Esophagus mucosa (tissue), 1 donor: ENCODE data around the gene DPCD. TPM values are rescaled to one million over a fixed set of nuclear protein-coding genes. Genes with fewer than 3 reads are reported as not detected.

ENCODE experiments used
- ATAC-seq: fragments of 200-7000 bp; cut with Tn5 transposase; one replicate; pipeline ENCODE4 v1.9.1; 2020
- total RNA-seq: library from RNA; stranded (reverse); gene quantifications from one replicate; pipeline ENCODE4 v1.2.4, GENCODE V29; 2023
- donor health status: DM: yes; HTN: yes; CAD: no.

Gene DPCD
- total RNA-seq, 1 donor from 2014 or later = 19.0 TPM

DNA sequence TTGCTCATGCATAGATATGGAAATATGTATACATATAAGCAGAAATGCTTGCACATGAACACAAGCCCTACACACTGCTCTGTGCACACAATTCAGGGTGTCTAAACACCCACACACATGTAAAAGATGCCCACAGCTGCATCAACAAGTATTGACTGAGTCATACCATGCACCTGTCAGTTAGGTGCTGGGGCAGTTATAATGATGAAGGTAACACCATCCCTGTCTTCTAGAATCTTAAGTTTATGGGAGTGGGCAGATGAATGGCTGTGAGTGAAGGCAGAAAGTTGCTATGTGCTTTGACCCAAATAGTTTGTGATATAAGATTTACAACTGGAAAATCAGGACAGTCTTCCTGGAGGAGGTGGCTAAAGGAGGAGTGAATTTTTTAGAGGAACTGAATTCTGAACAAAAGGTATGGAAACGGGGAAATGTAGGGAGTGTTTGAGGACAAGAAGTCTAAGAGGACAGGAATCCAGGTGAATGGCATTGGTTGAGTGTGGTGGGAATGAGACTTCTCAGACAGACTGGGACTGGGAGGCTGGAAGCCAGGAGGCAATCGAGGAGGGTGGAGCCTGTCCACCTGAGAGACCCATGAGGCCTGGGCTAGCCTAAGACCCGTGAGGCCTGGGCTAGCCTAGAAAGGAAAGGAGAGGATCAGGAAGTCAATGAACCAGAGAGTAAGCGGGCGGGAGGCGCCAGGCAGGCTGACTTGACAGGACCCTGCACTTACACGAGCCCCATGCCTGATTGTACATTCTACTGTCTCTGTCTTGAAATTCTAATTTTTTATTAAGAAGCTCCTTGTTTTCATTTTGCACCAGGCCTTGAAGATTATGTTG, 20.7 kb upstream of the DPCD start:
- ATAC-seq = no peak

- no peak for ATAC-seq
These were observed 19.9 kb upstream of the DPCD start for GRCh38 chr10:101568054-101568745.

- no peak for ATAC-seq
These were observed 18.8 kb upstream of the DPCD start for GRCh38 chr10:101569323-101569621.

DNA sequence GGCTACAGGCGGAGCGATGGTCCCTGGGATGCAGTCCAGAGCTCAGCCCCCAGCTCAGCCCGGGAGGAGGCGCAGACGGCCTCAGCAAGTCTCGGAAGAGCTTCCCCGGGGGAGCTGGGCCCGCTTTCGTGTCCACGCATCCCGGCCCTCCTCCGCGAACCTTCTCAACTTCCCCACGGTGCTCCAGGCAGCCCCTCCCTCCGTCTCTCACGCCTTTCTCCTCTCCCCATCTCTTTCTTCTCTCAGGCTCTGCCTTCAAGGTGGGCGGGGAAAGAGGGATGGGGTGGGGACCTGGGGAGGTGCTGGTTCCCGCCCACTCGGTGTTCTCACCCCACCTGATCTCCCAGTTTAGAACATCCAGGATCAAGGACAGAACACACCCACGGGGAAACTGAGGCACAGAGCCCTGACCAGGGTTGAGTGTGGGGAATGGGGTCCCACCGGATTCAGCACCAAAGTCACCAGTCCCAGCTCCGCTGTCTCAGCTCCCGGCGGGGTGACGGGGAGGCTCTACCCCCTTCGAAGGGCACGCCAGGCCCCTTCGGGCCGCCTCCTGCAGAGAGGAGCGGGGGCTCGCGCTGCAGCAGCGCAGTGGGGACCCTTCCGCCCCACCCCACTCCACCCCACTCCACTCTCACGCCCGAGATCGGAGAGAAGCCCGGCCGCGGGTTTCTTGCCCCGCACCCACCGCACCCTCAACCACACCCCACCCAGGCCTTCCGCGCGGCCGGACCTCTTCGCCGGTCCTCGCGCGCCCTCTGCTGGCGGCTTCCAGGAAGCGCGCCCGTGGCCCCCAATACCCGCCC, 18.3 kb upstream of the DPCD start:
- ATAC-seq = peak; percentile 87

GRCh38 chr10:101570428-101571270, 17.5 kb upstream of the DPCD start:
- ATAC-seq = no peak

- ATAC-seq = no peak
These were observed 16.7 kb upstream of the DPCD start for GRCh38 chr10:101571271-101571925.

GRCh38 chr10:101572126-101572525, 16.0 kb upstream of the DPCD start:
- no peak for ATAC-seq

DNA sequence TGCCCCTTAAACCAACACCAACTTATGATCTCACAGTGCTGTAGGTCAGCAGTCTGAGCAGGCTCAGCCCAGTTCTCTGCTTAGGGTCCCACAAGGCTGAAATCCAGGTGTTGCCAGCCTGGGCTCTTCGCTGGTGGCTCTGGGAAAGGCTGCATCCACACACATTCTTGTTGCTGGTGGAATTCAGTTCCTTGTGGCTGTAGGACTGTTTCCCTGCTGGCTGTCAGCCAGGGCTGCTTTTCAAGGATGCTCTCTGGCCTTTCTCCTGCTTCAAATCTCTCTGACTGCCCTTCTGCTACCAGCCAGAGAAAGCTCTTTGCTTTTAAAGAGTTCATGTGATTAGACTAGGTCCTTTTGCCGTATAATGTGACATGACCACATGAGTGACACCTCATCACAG, 15.3 kb upstream of the DPCD start:
- ATAC-seq = no peak

GRCh38 chr10:101573885-101574753, 14.0 kb upstream of the DPCD start:
- ATAC-seq = no peak

- ATAC-seq = no peak
These were observed 13.0 kb upstream of the DPCD start for GRCh38 chr10:101575091-101575490.

DNA sequence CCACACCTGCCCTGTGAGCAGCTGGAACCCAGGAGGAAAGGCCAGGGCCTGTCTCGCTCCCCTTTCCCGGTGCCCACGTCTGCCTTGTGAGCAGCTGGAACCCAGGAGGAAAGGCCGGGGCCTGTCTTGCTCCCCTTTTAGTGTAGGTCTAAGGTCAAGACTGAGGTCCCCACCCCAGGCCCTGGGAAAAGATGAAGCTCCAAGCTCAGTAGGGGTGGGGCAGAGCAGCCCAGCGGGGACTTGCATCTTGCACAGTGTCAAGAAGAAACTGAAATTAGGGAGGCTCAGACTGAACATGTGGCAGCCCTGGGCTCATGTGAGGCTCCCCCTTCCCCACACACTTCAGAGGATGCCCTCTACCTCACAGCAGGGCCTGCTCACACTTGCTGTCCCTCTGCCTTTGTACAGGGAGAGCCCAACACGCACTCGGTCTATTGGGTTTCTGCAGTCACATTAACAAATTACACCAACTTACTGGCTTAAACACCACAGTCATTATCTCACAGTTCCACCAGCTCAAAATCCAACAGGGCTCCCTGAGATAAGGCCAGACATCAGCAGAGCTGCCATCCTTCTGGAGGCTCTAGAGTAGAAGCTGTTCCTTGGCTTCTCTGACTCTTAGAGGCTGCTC, 12.4 kb upstream of the DPCD start:
- no peak for ATAC-seq

DNA sequence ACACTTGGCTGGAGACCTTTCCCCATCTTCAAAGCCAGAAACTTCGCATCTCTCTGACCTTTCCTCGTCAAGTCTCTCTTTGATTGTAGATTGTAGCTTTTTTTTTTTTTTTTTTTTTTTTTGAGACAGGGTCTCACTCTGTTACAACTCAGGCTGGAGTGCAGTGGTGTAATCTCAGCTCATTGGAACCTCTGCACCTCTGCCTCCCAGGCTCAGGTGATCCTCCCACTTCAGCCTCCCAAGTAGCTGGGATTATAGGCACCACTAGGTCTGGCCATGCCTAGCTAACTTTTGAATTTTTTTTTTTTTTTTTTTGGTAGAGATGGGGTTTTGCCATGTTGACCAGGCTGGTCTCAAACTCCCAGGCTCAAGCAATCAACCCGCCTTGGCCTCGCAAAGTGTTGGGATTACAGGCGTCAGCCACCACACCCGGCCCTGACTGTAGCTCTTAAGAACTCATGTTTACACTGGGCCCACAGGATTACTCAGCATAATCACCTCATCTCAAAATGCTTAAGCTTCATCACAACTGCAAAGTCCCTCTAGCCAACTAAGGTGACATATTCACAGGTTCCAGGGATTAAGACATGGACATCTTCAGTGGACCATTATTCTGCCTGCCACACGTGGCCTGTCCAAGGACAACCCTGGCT, 11.8 kb upstream of the DPCD start:
- ATAC-seq = peak; percentile 34

GRCh38 chr10:101577121-101577871, 10.8 kb upstream of the DPCD start:
- no peak for ATAC-seq

- no peak for ATAC-seq
These were observed 9.9 kb upstream of the DPCD start for GRCh38 chr10:101578192-101578591.

- no peak for ATAC-seq
These were observed 9.2 kb upstream of the DPCD start for GRCh38 chr10:101578803-101579515.

DNA sequence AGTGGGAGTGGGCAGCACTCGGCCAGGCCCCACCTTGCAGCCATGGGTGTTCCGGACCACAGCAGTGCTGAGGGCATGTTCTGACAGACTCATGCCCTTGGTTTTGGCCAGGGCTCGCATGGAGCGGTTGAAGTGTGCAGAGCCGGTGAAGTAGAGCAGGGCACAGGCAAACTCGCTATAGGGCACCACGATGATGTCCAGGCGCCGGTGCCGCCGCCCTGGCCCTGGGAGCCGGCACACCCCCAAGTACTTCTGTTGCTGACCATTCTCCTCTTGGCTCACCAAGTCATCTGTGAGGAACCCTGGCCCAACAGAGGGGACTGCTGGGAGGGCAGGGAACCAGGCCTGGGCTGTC, 8.6 kb upstream of the DPCD start:
- ATAC-seq = no peak

- no peak for ATAC-seq
These were observed 7.4 kb upstream of the DPCD start for GRCh38 chr10:101580486-101581399.
